Measurements from ENCODE around the gene USP53.

- TF ChIP-seq HDAC2 (IDR thresholded peaks at IDR 0.05) (no peak), CHD2 (IDR thresholded peaks at IDR 0.05; ENCODE audit: low read length, partially characterized antibody) (no peak), POLR2A (IDR thresholded peaks at IDR 0.05; ENCODE audit: low read length) (no peak), MAX (IDR thresholded peaks at IDR 0.05) (no peak)
Observed at GRCh38 chr4:119304431-119304830, 91.9 kb downstream of the USP53 start.

Data from A549 (cell line).